Forelimb muscle (tissue), 1 donor: ENCODE data around the gene CACNA2D1. TPM values are rescaled to one million over a fixed set of nuclear protein-coding genes. Genes with fewer than 3 reads are reported as not detected.
"Not testable (repeated sequence)": the region's sequence is repeated elsewhere in the genome, so short reads cannot be mapped to it uniquely, and the experiment has no call there.

Source experiments
- DNase-seq: peaks from one replicate; pipeline ENCODE4 v3.0.0-alpha.2; 2013; ENCODE audit warnings: low read depth
- polyA plus RNA-seq: library from polyadenylated mRNA; unstranded; fragments of 120-200 nt; gene quantifications from one replicate; pipeline ENCODE4 v1.2.1, GENCODE V29; 2013; ENCODE audit not compliant: insufficient read length

The CACNA2D1 gene
- polyA plus RNA-seq, 1 donor = 131 TPM

GRCh38 chr7:82166260-82167015, 277.1 kb downstream of the CACNA2D1 start:
- no peak for DNase-seq

GRCh38 chr7:82164813-82165212, 278.8 kb downstream of the CACNA2D1 start:
- peak; percentile 1 for DNase-seq

- no peak for DNase-seq
These were observed 279.2 kb downstream of the CACNA2D1 start for GRCh38 chr7:82164410-82164809.

- DNase-seq = no peak
These were observed 280.0 kb downstream of the CACNA2D1 start for GRCh38 chr7:82163586-82163985.

- no peak for DNase-seq
These were observed 281.3 kb downstream of the CACNA2D1 start for GRCh38 chr7:82162289-82162688.

- DNase-seq = no peak
These were observed 285.2 kb downstream of the CACNA2D1 start for GRCh38 chr7:82158327-82158726.

GRCh38 chr7:82156893-82157292, 286.7 kb downstream of the CACNA2D1 start:
- DNase-seq = no peak

- no peak for DNase-seq
These were observed 287.4 kb downstream of the CACNA2D1 start for GRCh38 chr7:82156168-82156567.

- no peak for DNase-seq
These were observed 288.8 kb downstream of the CACNA2D1 start for GRCh38 chr7:82154728-82155127.

- DNase-seq = no peak
These were observed 289.8 kb downstream of the CACNA2D1 start for GRCh38 chr7:82153776-82154175.

- DNase-seq = no peak
These were observed 290.7 kb downstream of the CACNA2D1 start for GRCh38 chr7:82152858-82153257.

GRCh38 chr7:82146491-82146890, 297.1 kb downstream of the CACNA2D1 start:
- DNase-seq = no peak

- DNase-seq = no peak
These were observed 301.2 kb downstream of the CACNA2D1 start for GRCh38 chr7:82142263-82142864.

- no peak for DNase-seq
These were observed 302.1 kb downstream of the CACNA2D1 start for GRCh38 chr7:82141427-82141826.

- DNase-seq = not testable (repeated sequence)
These were observed 303.0 kb downstream of the CACNA2D1 start for GRCh38 chr7:82140608-82141007.

GRCh38 chr7:82131215-82131614, 312.4 kb downstream of the CACNA2D1 start:
- no peak for DNase-seq

GRCh38 chr7:82129091-82129490, 314.5 kb downstream of the CACNA2D1 start:
- DNase-seq = peak; percentile 34

GRCh38 chr7:82128546-82128945, 315.0 kb downstream of the CACNA2D1 start:
- no peak for DNase-seq

- no peak for DNase-seq
These were observed 317.0 kb downstream of the CACNA2D1 start for GRCh38 chr7:82126576-82126975.

GRCh38 chr7:82124445-82124844, 319.1 kb downstream of the CACNA2D1 start:
- DNase-seq = no peak

- no peak for DNase-seq
These were observed 321.3 kb downstream of the CACNA2D1 start for GRCh38 chr7:82122275-82122674.

GRCh38 chr7:82114237-82114636, 329.3 kb downstream of the CACNA2D1 start:
- no peak for DNase-seq

- no peak for DNase-seq
These were observed 333.3 kb downstream of the CACNA2D1 start for GRCh38 chr7:82110146-82110840.
